GM19372 (cell line): ENCODE results near the gene SMIM26.
A peak's percentile ranks its signal among the peaks of the same experiment; 100 is the strongest.
"Not testable (repeated sequence)": the region's sequence is repeated elsewhere in the genome, so short reads cannot be mapped to it uniquely, and the experiment has no call there.

ENCODE experiments used
- ATAC-seq: cut with Tn5 transposase; IDR thresholded peaks from one replicate; pipeline ENCODE4 v1.9.1; 2021; ENCODE audit warnings: mild to moderate bottlenecking, low read depth, moderate library complexity; ENCODE audit not compliant: unreplicated experiment

SMIM26 gene

GRCh38 chr20:18566892-18567738, at the start of gene SMIM26:
Gene SMIM26 (plus strand): TSS chr20:18567432. CDS start chr20:18567479, 47 bp downstream.
- ATAC-seq: peak; percentile 99

- not testable (repeated sequence) for ATAC-seq
These were observed 45.2 kb upstream of the SMIM26 start for GRCh38 chr20:18522066-18522465.

- no peak for ATAC-seq
These were observed 44.2 kb upstream of the SMIM26 start for GRCh38 chr20:18523066-18523465.

- no peak for ATAC-seq
These were observed 42.6 kb upstream of the SMIM26 start for GRCh38 chr20:18524646-18525045.

GRCh38 chr20:18526761-18527160, 40.5 kb upstream of the SMIM26 start:
- ATAC-seq: not testable (repeated sequence)

- no peak for ATAC-seq
These were observed 39.9 kb upstream of the SMIM26 start for GRCh38 chr20:18527339-18527738.

GRCh38 chr20:18527836-18528235, 39.4 kb upstream of the SMIM26 start:
- no peak for ATAC-seq

GRCh38 chr20:18529041-18529440, 38.2 kb upstream of the SMIM26 start:
- ATAC-seq: no peak

GRCh38 chr20:18532626-18533025, 34.6 kb upstream of the SMIM26 start:
- no peak for ATAC-seq

GRCh38 chr20:18533491-18533890, 33.7 kb upstream of the SMIM26 start:
- no peak for ATAC-seq

- ATAC-seq: no peak
These were observed 33.1 kb upstream of the SMIM26 start for GRCh38 chr20:18533978-18534644.

GRCh38 chr20:18537651-18538050, 29.6 kb upstream of the SMIM26 start:
- no peak for ATAC-seq

- no peak for ATAC-seq
These were observed 25.5 kb upstream of the SMIM26 start for GRCh38 chr20:18541741-18542140.

GRCh38 chr20:18543216-18543615, 24.0 kb upstream of the SMIM26 start:
- no peak for ATAC-seq

- no peak for ATAC-seq
These were observed 23.3 kb upstream of the SMIM26 start for GRCh38 chr20:18543932-18544331.

GRCh38 chr20:18545566-18545965, 21.7 kb upstream of the SMIM26 start:
- ATAC-seq: no peak

GRCh38 chr20:18548465-18548864, 18.8 kb upstream of the SMIM26 start:
- ATAC-seq: no peak

- ATAC-seq: no peak
These were observed 13.5 kb upstream of the SMIM26 start for GRCh38 chr20:18553746-18554145.

- no peak for ATAC-seq
These were observed 483 bp downstream of the SMIM26 start for GRCh38 chr20:18567739-18568091.

- ATAC-seq: no peak
These were observed 3.8 kb downstream of the SMIM26 start for GRCh38 chr20:18571009-18571408.

- ATAC-seq: no peak
These were observed 4.3 kb downstream of the SMIM26 start for GRCh38 chr20:18571578-18571977.

GRCh38 chr20:18577942-18578341, 10.7 kb downstream of the SMIM26 start:
- no peak for ATAC-seq
